ENCODE results near the gene TOMM70. TPM values are rescaled to one million over a fixed set of nuclear protein-coding genes. Genes with fewer than 3 reads are reported as not detected.
A peak's percentile ranks its signal among the peaks of the same experiment; 100 is the strongest.
"Not testable (repeated sequence)": the region's sequence is repeated elsewhere in the genome, so short reads cannot be mapped to it uniquely, and the experiment has no call there.

TOMM70 gene
- 10 to 100 TPM; 68.8 to 70.8 TPM for total RNA-seq

DNA sequence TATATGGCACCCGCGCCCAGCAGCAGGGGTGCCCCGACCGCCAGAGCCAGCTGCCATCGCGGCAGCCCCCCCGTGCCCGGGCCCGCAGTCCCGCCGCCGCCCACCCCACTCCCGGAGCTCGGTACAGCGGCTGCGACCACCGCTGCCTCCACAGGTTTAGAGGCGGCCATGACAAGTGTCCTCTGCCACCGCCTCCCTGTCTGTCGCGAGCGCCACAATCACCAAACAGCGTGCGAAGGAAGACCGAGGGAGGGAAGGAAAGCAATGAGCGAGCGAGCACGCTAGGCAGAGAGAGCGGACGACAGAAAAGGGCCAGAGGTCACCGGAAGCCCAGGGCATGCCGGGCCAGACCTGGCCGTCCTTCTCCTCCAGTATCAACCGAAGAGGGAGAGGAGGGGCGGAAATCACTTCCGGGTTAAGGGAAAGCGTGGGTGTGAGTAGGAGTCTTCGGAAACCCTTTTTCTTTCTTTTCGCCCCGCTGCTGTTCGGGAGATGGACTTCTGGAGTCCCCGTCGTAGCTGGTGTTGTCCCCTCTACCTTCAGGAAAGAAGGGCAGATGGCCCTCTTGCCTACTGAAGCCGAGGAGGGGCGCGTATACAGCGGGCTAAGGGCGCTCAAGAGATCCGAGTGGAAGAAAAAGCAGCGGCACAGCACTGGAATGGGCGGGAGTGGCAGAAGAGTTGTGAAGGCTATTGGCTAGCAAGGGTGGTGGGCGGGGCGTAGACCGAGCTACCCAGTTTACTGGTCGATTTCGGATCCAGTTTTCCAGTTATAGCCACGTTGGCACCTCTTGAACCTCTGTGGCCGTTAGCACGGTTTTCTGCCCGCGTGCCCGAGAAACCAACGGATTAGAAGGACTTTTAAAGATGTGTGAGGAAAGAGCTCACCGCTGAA is at the start of gene TOMM70, which contains the start of gene LNP1:
Gene TOMM70, minus strand, starts transcription at position 310 of the 894 bp plus-strand sequence. Its CDS starts 140 bp downstream, at position 170.
Gene LNP1, plus strand, starts transcription at position 760 of the 894 bp plus-strand sequence. CDS start 28,191 bp downstream, outside the sequence.
- H3K9me3 Mint-ChIP-seq, result peaks cover 2% of the 10 kb centered on the region
- H3K27me3 Mint-ChIP-seq, result no peaks in the 10 kb centered on the region
- peak within 1 kb of the TSS; percentile 97 for H3K4me3 Mint-ChIP-seq
- peaks cover 36% of the 10 kb centered on the region for H3K36me3 Mint-ChIP-seq
- peak; percentile 92 for DNase-seq
- peak within 1 kb of the TSS; percentile 95 for H3K27ac Mint-ChIP-seq
- H3K4me1 Mint-ChIP-seq, result peaks cover 54% of the 10 kb centered on the region

DNA sequence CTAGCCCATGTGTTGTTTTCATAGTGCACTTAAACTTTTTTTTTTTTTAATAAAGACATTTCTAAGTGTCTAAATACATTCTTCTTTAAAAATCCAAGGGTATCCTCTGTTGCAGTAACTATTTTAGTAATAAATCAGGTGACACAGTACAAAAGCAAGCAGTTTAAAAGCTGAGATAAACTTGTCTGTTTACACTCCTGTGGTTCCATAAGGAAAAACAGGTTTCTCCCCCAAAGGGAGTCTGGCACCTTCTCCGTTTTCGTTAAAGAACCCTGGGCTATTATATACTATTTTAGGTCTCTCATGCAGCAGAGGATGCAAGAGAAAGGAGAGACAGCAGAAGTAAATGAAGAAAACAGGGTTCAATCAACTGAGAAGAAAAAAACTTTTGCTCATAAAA is 48.3 kb upstream of the TOMM70 start:
- no peak overlapping the region for H3K27ac Mint-ChIP-seq
- DNase-seq, result no peak
- no peak overlapping the region for H3K4me3 Mint-ChIP-seq
- no peaks in the 10 kb centered on the region for H3K36me3 Mint-ChIP-seq
- H3K9me3 Mint-ChIP-seq, result peaks cover 5% of the 10 kb centered on the region
- no peaks in the 10 kb centered on the region for H3K27me3 Mint-ChIP-seq
- H3K4me1 Mint-ChIP-seq, result no peaks in the 10 kb centered on the region

DNA sequence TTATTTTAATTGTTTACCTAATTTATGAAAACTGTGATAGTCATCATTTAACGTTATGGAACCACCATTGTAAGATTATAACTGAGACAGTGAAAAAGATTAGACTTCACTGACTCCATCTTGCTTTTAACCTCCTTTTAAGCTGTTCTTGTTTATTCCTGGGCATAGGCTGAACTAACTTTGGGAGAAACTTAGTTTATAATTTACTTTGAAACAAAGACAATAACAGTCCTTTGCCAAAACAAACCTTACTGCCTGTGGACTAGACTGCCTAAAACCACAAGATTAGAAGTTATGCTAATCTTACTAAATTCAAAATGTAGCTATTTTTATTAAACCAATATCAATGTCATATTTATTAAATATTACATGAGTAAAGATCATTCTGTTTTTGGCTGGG is 47.2 kb upstream of the TOMM70 start:
- H3K27ac Mint-ChIP-seq, result no peak overlapping the region
- H3K4me3 Mint-ChIP-seq, result no peak overlapping the region
- no peak for DNase-seq
- peaks cover 7% of the 10 kb centered on the region for H3K9me3 Mint-ChIP-seq
- no peaks in the 10 kb centered on the region for H3K4me1 Mint-ChIP-seq
- H3K27me3 Mint-ChIP-seq, result no peaks in the 10 kb centered on the region
- H3K36me3 Mint-ChIP-seq, result no peaks in the 10 kb centered on the region

- not testable (repeated sequence) for H3K4me3 Mint-ChIP-seq, DNase-seq, H3K27me3 Mint-ChIP-seq, H3K36me3 Mint-ChIP-seq, H3K27ac Mint-ChIP-seq, H3K9me3 Mint-ChIP-seq, H3K4me1 Mint-ChIP-seq
Measured at GRCh38 chr3:100447067-100447466, 46.2 kb upstream of the TOMM70 start.

GRCh38 chr3:100443690-100444089 is 42.8 kb upstream of the TOMM70 start:
- no peaks in the 10 kb centered on the region for H3K27me3 Mint-ChIP-seq
- peaks cover 9% of the 10 kb centered on the region for H3K4me1 Mint-ChIP-seq
- H3K27ac Mint-ChIP-seq, result no peak overlapping the region
- peaks cover 7% of the 10 kb centered on the region for H3K9me3 Mint-ChIP-seq
- H3K36me3 Mint-ChIP-seq, result no peaks in the 10 kb centered on the region
- DNase-seq, result no peak
- no peak overlapping the region for H3K4me3 Mint-ChIP-seq

DNA sequence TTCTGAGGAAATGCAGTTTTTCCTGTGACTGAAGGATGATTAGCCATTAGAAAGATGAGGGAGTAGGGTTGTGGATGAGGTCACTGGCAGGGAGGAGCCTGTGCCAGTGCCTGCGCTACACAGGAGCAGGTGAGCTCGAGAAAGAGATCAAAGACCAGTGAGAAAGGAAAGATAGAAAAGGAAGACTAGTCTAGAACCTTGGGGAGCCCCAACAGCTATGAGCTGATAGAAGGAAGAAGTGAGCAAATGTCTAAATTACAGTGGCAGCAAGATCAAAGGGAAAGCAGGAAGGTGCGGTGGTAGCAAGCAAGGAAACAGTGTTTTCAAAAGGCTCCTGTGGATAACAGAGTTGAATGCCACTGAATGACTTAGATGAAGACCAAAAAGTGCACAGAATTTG is 40.0 kb upstream of the TOMM70 start:
- no peak for DNase-seq
- Mint-ChIP-seq H3K4me1 (peaks cover 9% of the 10 kb centered on the region), H3K27me3 (no peaks in the 10 kb centered on the region), H3K36me3 (peaks cover 2% of the 10 kb centered on the region), H3K4me3 (peak overlapping the region; percentile 25), H3K9me3 (peaks cover 5% of the 10 kb centered on the region), H3K27ac (no peak overlapping the region)

GRCh38 chr3:100438623-100438974 is 37.7 kb upstream of the TOMM70 start:
- Mint-ChIP-seq H3K27me3 (no peaks in the 10 kb centered on the region), H3K27ac (no peak overlapping the region), H3K4me1 (peaks cover 9% of the 10 kb centered on the region), H3K4me3 (no peak overlapping the region), H3K36me3 (peaks cover 5% of the 10 kb centered on the region), H3K9me3 (peaks cover 10% of the 10 kb centered on the region)
- no peak for DNase-seq

DNA sequence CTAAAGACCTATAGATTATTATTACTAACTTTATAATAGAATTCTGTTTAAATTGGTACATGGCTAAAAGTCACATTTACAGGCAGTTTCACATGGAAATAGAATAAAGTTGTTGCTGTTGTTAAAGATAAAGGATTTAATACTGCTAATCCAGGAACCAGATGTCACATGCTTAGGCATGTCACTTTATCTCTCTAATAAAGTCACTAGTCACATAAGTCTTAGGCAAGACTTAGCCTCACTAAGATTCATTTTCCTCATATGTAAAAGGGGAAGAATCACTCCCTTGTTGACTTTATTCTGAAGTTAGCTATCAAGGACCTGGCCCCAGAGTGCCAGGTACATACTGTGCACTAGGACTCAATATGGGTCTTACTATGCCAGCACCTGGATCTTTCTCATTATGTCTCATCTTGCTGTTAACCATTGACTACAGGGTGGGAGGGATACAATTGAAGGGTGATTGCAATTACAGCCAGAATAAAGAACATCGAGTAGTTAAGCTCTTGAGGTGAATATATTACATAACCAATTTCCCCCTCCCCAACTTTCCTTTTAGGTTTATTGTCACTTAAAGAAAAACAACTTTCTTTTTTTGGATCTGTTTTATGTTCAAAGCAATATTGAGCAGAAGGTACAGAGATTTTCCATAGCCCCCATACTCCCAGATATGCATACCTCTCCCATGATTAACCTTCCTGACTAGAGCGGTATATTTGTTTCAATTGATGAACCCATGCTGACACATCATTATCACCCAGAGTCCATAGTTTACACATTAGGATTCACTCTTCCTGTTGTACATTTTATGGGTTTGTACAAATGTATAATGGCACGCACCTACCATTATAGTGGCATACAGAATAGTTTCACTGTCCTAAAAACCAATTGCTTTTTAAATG is 37.1 kb upstream of the TOMM70 start:
- peaks cover 10% of the 10 kb centered on the region for H3K9me3 Mint-ChIP-seq

GRCh38 chr3:100436951-100437350 is 36.1 kb upstream of the TOMM70 start:
- H3K4me1 Mint-ChIP-seq, result peaks cover 9% of the 10 kb centered on the region
- H3K4me3 Mint-ChIP-seq, result no peak overlapping the region
- H3K9me3 Mint-ChIP-seq, result peaks cover 10% of the 10 kb centered on the region
- H3K27ac Mint-ChIP-seq, result no peak overlapping the region
- H3K36me3 Mint-ChIP-seq, result peaks cover 5% of the 10 kb centered on the region
- no peaks in the 10 kb centered on the region for H3K27me3 Mint-ChIP-seq
- DNase-seq, result no peak

More for the DNA sequence above, 37.1 kb upstream of the TOMM70 start:
- H3K27ac Mint-ChIP-seq, result no peak overlapping the region
- no peaks in the 10 kb centered on the region for H3K27me3 Mint-ChIP-seq
- peaks cover 5% of the 10 kb centered on the region for H3K36me3 Mint-ChIP-seq
- H3K4me3 Mint-ChIP-seq, result no peak overlapping the region
- peaks cover 9% of the 10 kb centered on the region for H3K4me1 Mint-ChIP-seq
- DNase-seq, result no peak

- no peak overlapping the region for H3K27ac Mint-ChIP-seq
- no peak for DNase-seq
- H3K4me3 Mint-ChIP-seq, result no peak overlapping the region
- H3K27me3 Mint-ChIP-seq, result peaks cover 6% of the 10 kb centered on the region
- H3K4me1 Mint-ChIP-seq, result no peaks in the 10 kb centered on the region
- H3K9me3 Mint-ChIP-seq, result peaks cover 4% of the 10 kb centered on the region
- H3K36me3 Mint-ChIP-seq, result peaks cover 1% of the 10 kb centered on the region
Measured at GRCh38 chr3:100429187-100429716, 28.4 kb upstream of the TOMM70 start.

DNA sequence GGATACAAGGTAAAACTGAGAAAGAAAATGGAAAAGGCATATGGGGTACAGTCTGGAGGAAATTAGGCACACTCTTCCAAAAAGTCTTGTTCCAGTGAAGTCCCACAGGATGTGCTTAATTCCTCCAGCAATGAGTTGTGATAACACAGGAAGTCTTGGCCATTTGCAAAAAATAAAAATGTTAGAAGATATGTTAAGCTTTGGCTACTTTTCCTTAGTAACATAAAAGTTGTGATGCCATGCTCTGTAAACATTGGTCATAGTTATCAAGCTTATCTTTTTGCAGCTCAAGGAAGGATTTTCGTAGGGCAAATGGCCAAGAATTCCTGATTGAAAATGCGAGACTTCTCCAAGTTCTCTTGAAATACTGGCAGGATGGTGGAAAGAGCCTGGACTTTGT is 26.8 kb upstream of the TOMM70 start:
- Mint-ChIP-seq H3K9me3 (no peaks in the 10 kb centered on the region), H3K4me1 (no peaks in the 10 kb centered on the region), H3K27me3 (peaks cover 6% of the 10 kb centered on the region), H3K36me3 (no peaks in the 10 kb centered on the region), H3K27ac (no peak overlapping the region), H3K4me3 (no peak overlapping the region)
- DNase-seq, result no peak

- Mint-ChIP-seq H3K9me3 (no peaks in the 10 kb centered on the region), H3K4me1 (no peaks in the 10 kb centered on the region), H3K36me3 (no peaks in the 10 kb centered on the region), H3K27ac (no peak overlapping the region), H3K27me3 (peaks cover 6% of the 10 kb centered on the region), H3K4me3 (no peak overlapping the region)
- no peak for DNase-seq
Measured at GRCh38 chr3:100426067-100426682, 25.3 kb upstream of the TOMM70 start.

DNA sequence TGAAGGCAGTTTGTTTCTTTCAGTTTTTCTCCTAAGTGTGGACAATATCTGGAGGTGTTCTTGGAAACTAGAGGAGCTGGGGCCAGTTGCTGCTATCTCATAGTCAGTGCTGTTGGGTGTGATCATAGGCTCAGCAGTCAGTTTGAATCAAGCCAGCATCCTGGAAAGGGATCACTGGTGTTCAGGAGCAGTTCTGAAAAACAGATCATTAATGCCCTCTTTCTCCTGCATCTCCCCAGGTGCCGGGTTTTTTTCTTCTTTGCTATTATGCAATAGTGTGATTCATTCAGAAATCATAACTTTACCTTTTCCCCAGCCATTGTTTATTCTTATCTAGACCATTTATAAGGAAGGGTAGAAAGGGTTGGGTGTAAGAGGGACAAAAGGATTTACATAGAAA is 24.4 kb upstream of the TOMM70 start:
- no peaks in the 10 kb centered on the region for H3K4me1 Mint-ChIP-seq
- H3K9me3 Mint-ChIP-seq, result no peaks in the 10 kb centered on the region
- no peak for DNase-seq
- H3K36me3 Mint-ChIP-seq, result no peaks in the 10 kb centered on the region
- no peak overlapping the region for H3K4me3 Mint-ChIP-seq
- H3K27me3 Mint-ChIP-seq, result peaks cover 6% of the 10 kb centered on the region
- no peak overlapping the region for H3K27ac Mint-ChIP-seq

- no peak overlapping the region for H3K27ac Mint-ChIP-seq
- DNase-seq, result no peak
- H3K27me3 Mint-ChIP-seq, result peaks cover 6% of the 10 kb centered on the region
- no peaks in the 10 kb centered on the region for H3K36me3 Mint-ChIP-seq
- H3K4me1 Mint-ChIP-seq, result no peaks in the 10 kb centered on the region
- no peaks in the 10 kb centered on the region for H3K9me3 Mint-ChIP-seq
- H3K4me3 Mint-ChIP-seq, result no peak overlapping the region
Measured at GRCh38 chr3:100424261-100424660, 23.4 kb upstream of the TOMM70 start.

DNA sequence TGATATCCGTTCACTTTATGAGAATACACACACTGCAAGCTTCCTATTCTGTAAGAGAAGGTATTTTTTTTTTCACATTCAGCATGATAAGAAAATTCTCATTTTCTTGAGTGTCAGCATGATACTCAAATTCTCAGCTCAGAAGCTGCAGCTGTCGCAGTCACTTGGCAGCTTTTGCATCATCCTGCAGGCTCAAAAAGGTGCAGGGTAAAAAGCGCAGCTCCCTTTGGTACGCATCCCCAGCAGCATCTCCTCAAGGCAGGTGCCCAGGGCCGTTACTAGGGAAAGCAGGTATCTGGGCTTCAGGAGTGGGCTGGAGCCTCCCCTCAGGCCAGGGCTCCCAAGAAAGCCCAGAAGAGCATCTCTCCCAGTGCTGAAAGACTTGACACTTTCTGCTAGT is 22.7 kb upstream of the TOMM70 start:
- no peaks in the 10 kb centered on the region for H3K36me3 Mint-ChIP-seq
- H3K9me3 Mint-ChIP-seq, result no peaks in the 10 kb centered on the region
- H3K27ac Mint-ChIP-seq, result no peak overlapping the region
- no peak for DNase-seq
- H3K27me3 Mint-ChIP-seq, result peaks cover 6% of the 10 kb centered on the region
- no peak overlapping the region for H3K4me3 Mint-ChIP-seq
- H3K4me1 Mint-ChIP-seq, result no peaks in the 10 kb centered on the region

Data from activated naive CD8-positive, alpha-beta T cell treated with anti-CD3 and anti-CD28 coated beads for 36 hours (primary cell).